ENCODE measurements around the gene DIP2C.
"Not testable (repeated sequence)": the region's sequence is repeated elsewhere in the genome, so short reads cannot be mapped to it uniquely, and the experiment has no call there.

The DIP2C gene

DNA sequence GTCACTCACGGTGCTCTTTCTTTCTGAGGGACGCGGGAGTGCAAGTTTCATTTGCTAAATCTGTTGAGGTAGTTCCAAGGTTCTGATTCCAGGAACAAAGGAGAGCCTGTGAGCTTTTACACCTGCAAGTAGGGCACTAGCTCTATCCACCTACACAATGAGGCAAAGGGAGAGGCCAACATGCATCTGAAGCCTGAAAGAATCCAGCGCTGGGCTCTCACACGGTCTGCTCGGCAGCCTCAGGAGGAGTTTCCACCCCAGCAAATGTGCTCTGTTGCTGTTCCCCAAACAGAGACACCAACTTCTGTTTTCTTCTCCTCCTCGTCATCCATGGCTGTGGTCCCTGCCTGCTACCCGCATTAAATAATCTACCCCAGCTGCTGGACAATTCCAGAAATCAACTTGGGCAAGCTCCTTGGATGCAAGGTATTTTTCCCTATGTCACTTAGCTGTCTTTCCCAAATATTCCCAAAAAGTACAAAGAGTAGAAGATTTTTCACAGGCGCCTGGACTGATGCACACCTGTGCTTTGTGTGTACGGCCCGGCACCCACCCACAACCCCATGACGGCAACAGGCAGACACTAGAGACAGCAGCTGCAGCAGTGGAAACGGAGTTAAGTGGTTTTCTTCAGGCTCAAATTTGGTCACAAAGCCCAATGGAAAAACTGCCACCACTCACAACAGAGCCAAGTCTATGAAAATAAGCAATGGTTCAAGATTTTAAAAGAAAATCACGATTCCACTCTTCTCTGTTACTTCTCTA is 377.4 kb downstream of the DIP2C start:
- no peak for DNase-seq

DNA sequence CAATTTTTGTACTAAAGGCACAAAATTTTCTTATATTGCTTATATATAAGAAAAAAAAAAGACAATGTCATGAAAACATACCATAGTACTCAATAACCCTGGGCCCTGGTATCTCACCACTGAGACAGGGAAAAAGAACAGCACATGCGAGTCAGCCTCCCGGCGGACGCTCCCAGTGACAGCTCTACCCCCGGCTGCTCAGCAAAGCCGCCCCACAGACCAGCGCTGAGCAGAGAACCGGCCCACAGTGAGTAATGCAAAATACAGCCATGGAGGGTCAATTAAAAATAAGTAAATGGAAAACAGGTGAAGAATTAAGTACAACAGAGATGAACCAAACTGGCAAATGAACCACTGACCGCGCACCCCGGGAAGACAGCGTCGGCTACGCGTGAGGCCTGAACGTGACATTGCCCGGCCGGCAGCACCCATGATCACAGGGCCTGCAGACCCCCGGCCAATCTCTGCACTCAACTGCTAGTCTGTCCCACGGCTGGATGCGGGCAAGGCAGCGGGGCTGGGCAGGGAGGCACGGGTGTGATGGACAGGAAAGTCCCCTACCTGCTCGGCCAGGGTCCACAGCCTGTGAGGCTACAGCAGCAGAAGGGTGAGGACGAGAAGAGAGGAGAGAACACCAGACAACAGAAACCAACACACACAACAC is 378.4 kb downstream of the DIP2C start:
- no peak for DNase-seq

GRCh38 chr10:310371-310770 is 379.1 kb downstream of the DIP2C start:
- DNase-seq = no peak

- DNase-seq = no peak
These were observed 380.8 kb downstream of the DIP2C start for GRCh38 chr10:308572-309085.

- DNase-seq = no peak
These were observed 381.4 kb downstream of the DIP2C start for GRCh38 chr10:308101-308500.

- DNase-seq = no peak
These were observed 381.8 kb downstream of the DIP2C start for GRCh38 chr10:307659-308058.

DNA sequence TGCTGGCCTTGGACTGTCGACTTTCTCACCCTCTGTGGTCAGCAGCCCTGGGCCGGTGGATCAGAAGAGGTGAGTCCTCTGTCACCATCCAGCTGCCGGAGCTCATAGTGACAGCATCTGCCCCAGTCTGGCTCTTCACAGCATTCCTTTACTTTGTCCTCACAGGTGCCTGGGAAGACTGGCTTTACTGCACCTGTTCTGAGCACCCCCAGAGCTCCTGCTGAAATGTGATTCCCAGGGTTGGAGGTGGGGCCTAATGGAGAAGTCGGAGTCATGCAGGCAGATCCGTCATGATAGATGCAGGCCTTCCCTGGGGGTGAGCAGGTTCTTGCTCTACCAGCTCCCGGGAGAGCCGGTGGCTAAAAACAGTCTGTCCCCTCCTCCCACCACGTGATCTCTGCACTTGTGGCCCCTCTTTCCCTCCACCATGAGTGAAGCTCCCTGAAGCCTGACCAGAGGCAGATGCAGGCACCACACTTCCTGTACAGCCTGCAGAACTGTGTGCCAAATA is 382.7 kb downstream of the DIP2C start:
- DNase-seq = peak; percentile 79

- DNase-seq = peak; percentile 62
These were observed 383.3 kb downstream of the DIP2C start for GRCh38 chr10:306007-306674.

GRCh38 chr10:305034-305433 is 384.4 kb downstream of the DIP2C start:
- DNase-seq = no peak

DNA sequence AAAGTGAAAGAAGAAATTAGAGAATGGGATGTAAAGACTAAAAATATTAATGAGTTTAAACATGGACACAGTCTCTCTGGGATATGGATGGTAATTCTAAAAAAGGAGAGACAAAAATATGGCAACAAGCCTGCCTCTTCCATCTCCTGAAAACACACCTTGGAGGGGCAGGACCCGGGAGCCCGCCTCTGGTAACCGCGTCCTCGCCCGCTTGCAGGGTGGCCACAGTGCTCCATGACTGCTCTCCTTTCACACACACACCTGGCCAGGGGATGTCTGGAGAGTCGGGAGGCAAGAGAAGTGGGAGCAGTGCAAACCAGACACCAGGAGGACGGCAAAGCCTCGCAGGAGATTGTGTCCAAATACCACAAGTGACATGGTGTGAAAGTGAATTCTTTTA is 387.9 kb downstream of the DIP2C start:
- no peak for DNase-seq

GRCh38 chr10:300580-300979 is 388.9 kb downstream of the DIP2C start:
- DNase-seq = not testable (repeated sequence)

DNA sequence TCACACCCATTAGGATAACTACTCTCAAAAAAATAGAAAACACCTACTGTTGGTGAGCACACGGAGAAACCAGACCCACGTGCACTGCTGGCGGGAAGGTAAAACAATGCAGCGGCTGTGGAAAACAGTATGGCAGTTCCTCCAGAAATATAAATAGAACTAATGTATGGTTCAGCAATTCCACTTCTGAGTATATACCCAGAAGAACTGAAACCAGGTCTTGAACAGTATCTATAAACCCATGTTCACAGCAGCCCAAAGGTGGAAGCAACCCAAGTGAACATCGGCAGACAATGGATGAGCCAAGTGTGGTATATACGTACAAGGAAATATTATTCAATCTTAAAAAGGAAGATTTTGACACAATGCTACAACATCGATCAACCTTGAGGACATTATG is 389.5 kb downstream of the DIP2C start:
- no peak for DNase-seq

- no peak for DNase-seq
These were observed 390.0 kb downstream of the DIP2C start for GRCh38 chr10:299512-299911.

GRCh38 chr10:298033-298432 is 391.4 kb downstream of the DIP2C start:
- DNase-seq = no peak

DNA sequence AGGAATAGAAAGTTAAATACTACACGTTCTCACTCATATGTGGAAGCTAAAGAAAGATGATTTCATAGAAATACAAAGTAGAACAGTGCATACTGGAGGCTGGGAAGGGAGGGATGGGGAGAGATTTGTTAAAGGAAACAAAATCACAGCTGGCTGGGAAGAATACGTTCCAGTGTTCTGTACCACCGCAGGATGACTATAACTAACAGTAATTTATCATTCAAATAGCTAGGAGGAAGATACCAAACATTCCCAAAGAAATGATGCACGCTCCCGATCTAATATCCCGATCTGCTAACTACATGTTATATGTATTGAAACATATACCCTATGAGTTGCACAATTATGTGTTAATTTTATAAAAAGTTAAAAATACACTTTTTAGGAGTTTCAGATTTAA is 391.9 kb downstream of the DIP2C start:
- no peak for DNase-seq

DNA sequence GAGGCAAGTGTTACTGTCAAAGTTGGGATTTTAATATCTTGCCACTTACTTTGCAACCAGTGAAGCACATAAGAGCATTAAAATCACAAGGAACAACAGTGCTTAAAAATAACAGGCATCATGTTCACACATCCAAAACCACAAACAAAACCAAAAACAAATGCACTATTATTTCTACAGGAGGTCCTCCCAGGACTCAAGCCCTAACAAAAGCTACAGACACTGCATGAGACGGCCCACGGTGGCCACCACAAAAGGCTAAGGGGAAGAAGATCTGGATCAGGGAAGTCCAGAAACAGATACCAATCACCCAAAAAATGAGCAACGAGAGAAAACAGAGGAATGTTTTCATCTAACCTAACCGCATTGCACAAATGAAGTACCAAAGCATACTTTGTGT is 395.8 kb downstream of the DIP2C start:
- DNase-seq = no peak

DNA sequence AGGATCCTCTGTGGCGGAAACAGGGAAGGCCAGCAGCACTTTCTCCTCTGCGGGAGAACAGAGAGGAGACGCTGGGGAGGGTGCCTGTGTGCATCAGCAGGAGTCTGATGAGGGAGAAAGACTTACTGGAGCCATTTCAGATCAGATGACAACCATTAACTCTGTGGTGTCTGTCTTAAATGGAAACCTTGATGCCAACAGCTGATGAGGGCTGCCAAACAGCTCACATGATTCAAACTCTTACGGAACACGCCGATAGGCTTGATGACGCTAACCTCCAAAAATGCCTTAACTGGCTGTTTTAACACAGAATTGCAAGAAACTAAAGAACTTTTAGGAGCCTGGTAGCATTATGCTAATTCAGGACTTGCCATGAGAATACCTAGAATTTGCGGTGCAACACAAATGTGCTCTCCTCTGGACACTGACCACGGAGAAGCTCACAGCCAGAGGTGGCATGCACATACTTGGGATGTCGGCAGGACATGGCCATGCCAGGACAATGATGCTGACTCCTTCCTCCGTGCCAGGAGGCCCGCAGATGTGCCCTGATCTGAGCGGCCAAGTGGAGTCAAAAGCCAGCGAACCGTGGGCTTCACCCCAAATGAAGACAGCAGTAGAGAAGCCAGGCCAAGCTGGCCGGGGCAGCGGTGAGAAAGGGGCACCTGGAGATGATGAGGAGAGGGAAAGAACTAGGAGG is 399.3 kb downstream of the DIP2C start:
- DNase-seq = no peak

- DNase-seq = no peak
These were observed 399.9 kb downstream of the DIP2C start for GRCh38 chr10:289581-289980.

DNA sequence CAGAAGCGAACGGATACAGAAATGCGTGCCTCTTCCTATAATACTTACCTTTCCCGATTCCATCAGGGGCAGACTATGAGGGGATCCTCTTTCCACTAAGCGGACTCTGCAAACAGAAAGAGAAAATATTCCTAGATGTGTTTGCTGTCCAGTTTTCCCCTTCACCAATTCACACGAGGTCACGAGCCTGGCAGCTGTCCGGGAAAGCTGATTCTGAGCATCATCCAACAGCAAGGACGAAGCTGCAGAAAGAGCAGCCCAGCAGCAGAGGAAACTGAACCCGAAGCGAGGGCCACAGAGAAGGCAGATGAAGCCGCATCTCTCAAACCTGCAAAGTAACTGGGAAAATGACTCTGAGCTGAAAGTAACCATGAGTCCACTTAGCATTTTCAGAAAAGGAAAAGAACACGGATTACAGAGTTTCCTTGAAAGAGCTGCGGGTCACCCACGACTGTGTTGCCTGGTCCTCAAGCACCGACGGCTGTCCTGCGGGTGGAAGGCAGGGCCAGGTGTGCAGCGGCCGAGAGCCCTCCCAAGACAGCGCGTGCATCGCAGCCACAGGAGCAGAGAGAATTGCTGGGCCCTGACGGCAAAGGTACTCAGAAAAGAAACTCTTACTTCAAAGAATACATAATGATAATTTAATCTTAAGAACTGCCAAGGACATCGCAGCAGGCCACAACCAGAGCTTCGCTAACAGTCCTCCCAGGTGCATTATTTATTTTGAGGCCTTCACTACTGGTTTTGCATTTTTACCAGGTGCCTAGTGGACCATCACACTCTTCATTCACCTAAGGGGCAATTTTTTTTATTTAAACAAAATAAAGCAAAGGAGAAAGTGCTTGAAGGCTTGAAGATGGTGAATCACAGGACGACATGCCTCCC is 400.9 kb downstream of the DIP2C start:
- no peak for DNase-seq

DNA sequence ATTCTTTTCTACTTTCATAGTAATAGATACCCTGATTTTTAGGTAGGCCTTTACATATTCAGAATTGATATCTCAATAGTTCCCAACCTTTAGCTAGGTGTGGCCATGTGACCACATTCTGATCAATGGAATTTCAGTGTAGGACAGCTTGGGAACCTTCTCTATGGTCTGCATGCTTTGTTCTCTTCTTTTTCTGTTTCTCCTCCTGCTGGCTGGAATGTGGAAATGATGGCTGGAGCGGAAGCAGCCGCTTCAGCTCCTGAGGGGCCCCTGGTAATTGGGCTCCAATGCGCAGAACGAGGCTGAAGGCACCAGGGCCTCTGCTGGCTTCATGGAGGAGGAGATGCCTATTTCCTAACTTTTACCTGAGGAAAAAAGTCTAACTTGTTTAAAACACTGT is 401.7 kb downstream of the DIP2C start:
- DNase-seq = no peak

- no peak for DNase-seq
These were observed 402.3 kb downstream of the DIP2C start for GRCh38 chr10:287026-287709.

Data from NCI-H146 (cell line).